Measurements from ENCODE around the gene CAMK2N1. TPM values are rescaled to one million over a fixed set of nuclear protein-coding genes. Genes with fewer than 3 reads are reported as not detected.
"Not testable (repeated sequence)": the region's sequence is repeated elsewhere in the genome, so short reads cannot be mapped to it uniquely, and the experiment has no call there.

CAMK2N1 gene
- 1 to 10 TPM; 2.2 to 2.5 TPM for total RNA-seq

DNA sequence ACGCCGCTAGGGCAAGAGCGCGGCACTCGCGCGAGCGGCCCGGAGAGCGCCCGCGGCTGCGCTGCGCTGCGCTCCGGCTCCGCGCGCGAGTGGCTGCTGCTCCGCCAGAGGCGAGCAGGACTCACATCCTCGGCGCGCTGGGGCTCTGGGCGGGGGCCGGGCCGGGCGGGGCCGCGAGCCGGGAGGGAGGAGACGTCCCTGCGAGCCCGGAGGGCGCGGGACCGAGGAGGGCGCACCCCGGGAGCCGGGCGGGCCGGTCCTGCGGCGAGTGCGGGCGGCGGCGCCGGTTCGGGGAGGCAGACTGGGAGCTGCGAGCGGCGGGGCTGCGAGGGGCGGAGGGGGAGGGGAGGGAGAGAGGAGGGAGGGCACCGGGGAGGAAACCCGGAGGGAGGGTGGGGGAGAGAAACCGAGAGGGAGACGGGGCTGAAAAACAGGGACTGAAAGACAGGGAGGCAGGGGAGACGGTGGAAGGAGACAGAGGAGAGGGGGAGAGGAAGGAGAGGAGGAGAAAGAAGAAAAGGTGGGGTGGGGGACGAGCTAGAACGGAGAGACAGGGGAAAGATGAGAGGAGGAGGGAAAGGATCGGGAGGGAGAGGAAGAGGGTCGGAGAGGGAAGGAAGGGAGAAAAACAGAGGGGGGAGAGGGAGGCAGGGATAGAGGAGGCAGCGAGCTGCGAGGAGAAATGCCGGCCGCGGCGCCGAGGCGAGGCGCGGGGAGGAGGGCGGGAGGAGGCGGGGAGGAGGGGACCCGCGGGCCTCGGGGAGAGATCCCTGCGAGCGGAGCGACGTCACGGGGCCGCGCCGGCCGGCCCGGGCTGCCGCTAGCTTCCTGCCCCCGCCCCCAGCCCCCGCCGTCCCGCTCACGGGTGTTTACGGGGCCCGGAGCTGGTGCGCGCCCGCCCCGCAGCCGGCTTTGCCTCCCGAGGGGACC, at the start of gene CAMK2N1:
TSS of gene CAMK2N1 (minus strand) at position 684 of the 930 bp plus-strand sequence. CDS start 831 bp downstream, outside the sequence.
- CTCF ChIA-PET: interaction anchor here (1.1 kb wide), 1 partner anchor 9 kb away, joined by 4 read pairs; no protein-coding TSS in a partner anchor
- POLR2A ChIA-PET: no interaction called here

GRCh38 chr1:20534659-20535417, 48.8 kb upstream of the CAMK2N1 start:
- ChIA-PET CTCF (no interaction called here), POLR2A (no interaction called here)

- ChIA-PET CTCF (no interaction called here), POLR2A (no interaction called here)
Measured at GRCh38 chr1:20533635-20534034, 47.6 kb upstream of the CAMK2N1 start.

DNA sequence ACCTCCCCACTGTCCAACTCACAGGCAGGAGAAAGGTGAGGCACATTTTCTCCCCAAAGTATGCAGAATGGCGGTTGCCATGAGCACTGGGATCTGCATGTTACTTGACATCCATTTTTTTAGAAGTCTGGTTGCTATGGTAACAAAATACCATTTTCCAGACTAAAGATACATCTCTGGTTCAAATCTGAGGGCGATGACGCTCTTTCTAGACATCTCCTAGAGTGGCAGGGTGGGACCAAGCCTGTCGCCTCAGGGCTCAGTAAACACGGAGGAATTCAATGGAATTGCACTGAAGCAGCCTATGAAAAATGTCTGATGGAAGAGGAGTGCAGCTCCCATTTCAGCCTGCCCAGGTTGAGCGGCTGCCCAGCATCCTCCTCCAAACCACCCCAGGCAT, 44.9 kb upstream of the CAMK2N1 start:
- ChIA-PET CTCF (no interaction called here), POLR2A (no interaction called here)

DNA sequence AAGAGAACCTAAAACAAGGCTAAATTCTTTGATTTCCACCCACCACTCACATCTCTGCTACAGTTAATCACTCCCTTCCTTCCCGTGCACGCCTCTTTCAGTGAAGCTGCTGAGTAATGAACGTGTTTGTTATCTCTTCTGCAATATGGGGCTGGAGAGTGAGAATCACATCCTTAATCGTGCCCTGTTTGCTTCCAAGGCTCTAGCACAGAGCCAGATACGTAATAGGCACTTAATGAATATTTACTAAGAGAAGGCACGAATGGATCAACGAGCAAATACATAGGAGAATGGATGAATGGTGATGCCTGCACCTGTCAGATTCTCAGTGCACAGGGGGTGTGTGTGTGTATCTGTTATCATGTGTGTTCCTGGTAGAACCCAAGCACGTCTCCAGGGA, 44.3 kb upstream of the CAMK2N1 start:
- POLR2A ChIA-PET: no interaction called here
- CTCF ChIA-PET: no interaction called here

DNA sequence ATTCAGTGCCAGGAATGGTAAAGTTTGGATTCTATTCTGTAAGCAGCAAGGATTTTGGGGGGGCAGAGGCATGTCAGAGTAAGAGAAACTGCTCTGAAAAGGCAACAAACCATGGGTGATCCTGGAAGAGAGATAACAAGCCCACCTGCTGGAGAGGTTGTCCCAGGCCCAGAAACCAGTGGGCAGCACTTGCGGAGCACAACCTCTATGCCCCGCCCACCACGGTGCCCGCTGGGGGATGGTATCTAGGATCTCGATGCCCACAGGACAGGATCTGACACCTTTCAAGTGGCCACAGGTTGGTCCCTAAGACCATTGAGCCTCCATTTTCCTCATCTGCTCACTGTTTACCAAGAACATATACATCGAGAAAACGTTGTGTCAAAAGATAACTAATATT, 42.2 kb upstream of the CAMK2N1 start:
- CTCF ChIA-PET: interaction anchor here (0.7 kb wide), 1 partner anchor 144 kb away, joined by 3 read pairs; no protein-coding TSS in a partner anchor
- POLR2A ChIA-PET: no interaction called here

DNA sequence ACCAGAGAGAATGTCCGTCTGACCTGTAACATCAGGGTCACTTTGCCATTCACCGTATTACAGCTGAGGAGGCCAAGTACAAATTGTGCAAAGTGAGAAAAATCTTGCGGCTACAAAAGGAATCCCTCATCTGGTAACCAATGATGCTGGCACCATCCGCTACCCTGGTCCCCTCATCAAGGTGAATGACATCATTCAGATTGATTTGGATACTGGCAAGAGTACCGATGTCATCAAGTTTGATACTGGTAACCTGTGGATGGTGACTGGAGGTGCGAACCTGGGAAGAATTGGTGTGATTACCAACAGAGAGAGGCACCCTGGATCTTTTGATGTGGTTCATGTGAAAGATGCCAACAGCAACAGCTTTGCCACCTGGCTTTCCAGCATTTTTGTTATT, 40.3 kb upstream of the CAMK2N1 start:
- ChIA-PET POLR2A (no interaction called here), CTCF (no interaction called here)

- ChIA-PET POLR2A (interaction anchor here (0.7 kb wide), 1 partner anchor 209 kb away, joined by 7 read pairs; no protein-coding TSS in a partner anchor), CTCF (interaction anchor here (0.7 to 3.0 kb wide), 2 partner anchors 9 to 118 kb away, joined by 3 to 12 read pairs; no protein-coding TSS in a partner anchor)
Measured at GRCh38 chr1:20521960-20522861, 36.2 kb upstream of the CAMK2N1 start.

GRCh38 chr1:20519609-20520262, 33.7 kb upstream of the CAMK2N1 start:
- POLR2A ChIA-PET, CTCF ChIA-PET: not testable (repeated sequence)

DNA sequence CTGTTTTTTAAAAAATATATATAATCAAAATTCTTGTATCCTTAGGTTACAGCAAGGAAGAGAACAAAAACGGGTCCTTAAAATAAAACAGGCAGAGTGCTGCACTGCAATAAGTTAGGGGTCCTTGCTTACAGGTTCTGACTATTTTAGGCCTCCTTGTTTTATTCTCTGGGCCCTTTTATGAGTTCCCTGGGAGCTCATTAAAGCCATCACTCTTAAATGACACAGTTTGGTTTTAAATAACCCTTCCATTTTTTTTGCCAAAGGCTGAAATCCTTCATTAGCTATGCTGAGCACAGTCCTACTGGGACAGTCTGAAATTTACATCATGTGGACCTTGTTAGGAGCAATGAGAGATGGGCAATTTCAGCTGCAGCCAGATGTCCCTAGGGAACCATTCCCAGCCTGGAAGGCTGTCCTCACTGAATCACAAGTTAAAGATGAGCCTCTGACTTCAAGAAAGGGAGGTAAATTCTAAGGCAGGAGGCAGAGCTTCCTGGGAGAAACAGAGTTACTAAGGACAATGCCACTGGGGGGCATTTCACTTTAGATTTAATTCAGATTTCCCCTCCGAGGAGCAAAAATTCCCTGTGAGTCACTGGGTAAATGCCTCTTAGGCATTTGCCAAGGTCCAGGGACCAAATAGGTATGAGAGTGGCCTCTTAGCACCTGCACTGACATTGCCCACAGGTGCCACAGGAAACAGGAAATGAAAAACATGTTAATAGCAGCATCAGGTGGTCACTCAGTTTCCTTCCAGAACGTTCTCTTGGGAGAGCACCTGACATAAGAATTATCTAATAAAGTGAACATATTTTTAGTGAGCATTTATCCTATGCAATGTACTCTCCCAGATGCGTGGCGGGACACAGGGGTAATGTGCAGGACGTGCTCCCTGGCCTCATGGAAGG, 25.8 kb upstream of the CAMK2N1 start:
- POLR2A ChIA-PET: no interaction called here
- CTCF ChIA-PET: no interaction called here

- ChIA-PET CTCF (no interaction called here), POLR2A (interaction anchor here (0.9 kb wide), 1 partner anchor 125 kb away, joined by 3 read pairs; no protein-coding TSS in a partner anchor)
Measured at GRCh38 chr1:20508411-20508771, 22.4 kb upstream of the CAMK2N1 start.

GRCh38 chr1:20507564-20508410, 21.8 kb upstream of the CAMK2N1 start, which contains the start of gene MUL1:
TSS of gene MUL1 (minus strand) at chr1:20508151. CDS start at chr1:20508024, 127 bp downstream.
- ChIA-PET CTCF (no interaction called here), POLR2A (interaction anchor here (0.9 kb wide), 1 partner anchor 126 kb away, joined by 3 read pairs; no protein-coding TSS in a partner anchor)

- ChIA-PET POLR2A (no interaction called here), CTCF (interaction anchor here (0.6 to 1.7 kb wide), 3 partner anchors 13 to 1565 kb away, joined by 3 to 7 read pairs (median 4); no protein-coding TSS in a partner anchor)
Measured at GRCh38 chr1:20507248-20507563, 21.2 kb upstream of the CAMK2N1 start.

GRCh38 chr1:20505488-20505887, 19.5 kb upstream of the CAMK2N1 start:
- ChIA-PET CTCF (interaction anchor here (0.6 to 1.7 kb wide), 2 partner anchors 11 to 293 kb away, joined by 4 to 7 read pairs; no protein-coding TSS in a partner anchor), POLR2A (interaction anchor here (0.7 kb wide), 1 partner anchor 1142 kb away, joined by 13 read pairs; no protein-coding TSS in a partner anchor)

- POLR2A ChIA-PET: no interaction called here
- CTCF ChIA-PET: no interaction called here
Measured at GRCh38 chr1:20500716-20501115, 14.7 kb upstream of the CAMK2N1 start.

- ChIA-PET CTCF (no interaction called here), POLR2A (no interaction called here)
Measured at GRCh38 chr1:20499718-20500117, 13.7 kb upstream of the CAMK2N1 start.

GRCh38 chr1:20499105-20499504, 13.1 kb upstream of the CAMK2N1 start:
- ChIA-PET CTCF (no interaction called here), POLR2A (no interaction called here)

All from activated CD8-positive, alpha-beta memory T cell treated with anti-CD3 and anti-CD28 coated beads for 36 hours (primary cell).